K562 (cell line): ENCODE measurements around the gene MACF1. TPM values are rescaled to one million over a fixed set of nuclear protein-coding genes. Genes with fewer than 3 reads are reported as not detected.

ENCODE experiments used
- ATF2 ChIP-seq: sonication (generic); formaldehyde crosslinking; IDR thresholded peaks from 2 replicates; pipeline ENCODE4 v1.8.1; 2022; ENCODE audit warnings: missing genetic modification reagents
- ATF3 ChIP-seq, 2 experiments: fragments of 450-650 bp in 1 of 2; sonication (generic) in 1 of 2; formaldehyde crosslinking in 1 of 2; IDR thresholded peaks in 1 of 2; conservative IDR thresholded peaks in 1 of 2; 2 replicates each; pipeline versions ENCODE4 v1.6.1 to v1.8.1; 2016 to 2023; ENCODE audit warnings: mild to moderate bottlenecking in 2 of 2, moderate library complexity in 2 of 2, inconsistent platforms in 1 of 2, missing genetic modification reagents in 1 of 2
- CBX2 ChIP-seq: fragments of 200-600 bp; sonication (generic); IDR thresholded peaks from one replicate; pipeline ENCODE4 v1.6.1; 2012; ENCODE audit warnings: mild to moderate bottlenecking, low read length, inconsistent platforms; ENCODE audit not compliant: insufficient read depth, poor library complexity, severe bottlenecking
- NFATC3 ChIP-seq: fragments of 450-650 bp; IDR thresholded peaks from 2 replicates; pipeline ENCODE4 v1.6.1; 2017; ENCODE audit warnings: mild to moderate bottlenecking
- SMC3 ChIP-seq: conservative IDR thresholded peaks from 2 replicates; pipeline ENCODE4 v1.6.1; 2011; ENCODE audit warnings: low read depth, low read length, improper control_type of control experiment; ENCODE audit not compliant: insufficient read depth
- TCF7 ChIP-seq: sonication (generic); IDR thresholded peaks from 2 replicates; pipeline ENCODE4 v1.6.1; 2016; ENCODE audit warnings: antibody characterized with exemption, borderline replicate concordance
- TEAD4 ChIP-seq, 2 experiments: sonication (generic) in 1 of 2; formaldehyde crosslinking in 1 of 2; IDR thresholded peaks; 2 replicates each; pipeline versions ENCODE4 v1.6.1 to v1.8.0; 2012 to 2022; ENCODE audit warnings: borderline replicate concordance in 1 of 2, inconsistent platforms in 1 of 2, low read length in 1 of 2, mild to moderate bottlenecking in 1 of 2, missing genetic modification reagents in 1 of 2
- ZBTB11 ChIP-seq, 3 experiments: fragments of 200-800 bp in 1 of 3; fragments of 250-450 bp in 1 of 3; fragments of 450-650 bp in 1 of 3; sonication (Bioruptor Pico) in 1 of 3; sonication (Bioruptor generic) in 1 of 3; formaldehyde crosslinking in 1 of 3; IDR thresholded peaks; 2 replicates each; pipeline versions ENCODE4 v1.6.1 to v1.8.0; 2016 to 2022; ENCODE audit warnings: mild to moderate bottlenecking in 2 of 3, missing genetic modification characterization in 2 of 3, missing compliant biosample characterization in 1 of 3, moderate library complexity in 1 of 3
- ZNF408 ChIP-seq: fragments of 250-450 bp; sonication (Bioruptor Pico); IDR thresholded peaks from 2 replicates; pipeline ENCODE4 v1.4.0; 2020; ENCODE audit warnings: low read depth, mild to moderate bottlenecking, moderate library complexity
- polyA plus RNA-seq, 8 experiments: library from polyadenylated mRNA; depleted of rRNA in 4 of 8; stranded (reverse) in 5 of 8; unstranded in 3 of 8; fragments of >200 nt; fragmentation: Nextera tagmentation in 2 of 8; fragmentation: Illumina TruSeq in 1 of 8; extraction: Ambion mirVana in 2 of 8; extraction: Trizol in 1 of 8; gene quantifications; 2 replicates each; pipeline versions ENCODE4 v1.2.1 to v1.2.3, GENCODE V29; 2011 to 2014; ENCODE audit warnings: inconsistent platforms in 1 of 8, missing spikeins in 1 of 8
- total RNA-seq, 7 experiments: library from RNA; depleted of rRNA in 6 of 7; stranded (reverse); fragments of >200 nt in 6 of 7; fragmentation: Illumina TruSeq in 2 of 7; extraction: Trizol in 2 of 7; gene quantifications; 2 replicates each; pipeline versions ENCODE4 v1.2.1 to v1.2.3, GENCODE V29; 2011 to 2021; ENCODE audit warnings: low replicate concordance in 1 of 7

MACF1 gene
- total and polyA plus RNA-seq, 9 of the 15 experiments (the other 6 are each of a cell fraction or from before 2014, with no cell fraction given) = 13.2 to 232 (median 112) TPM

DNA sequence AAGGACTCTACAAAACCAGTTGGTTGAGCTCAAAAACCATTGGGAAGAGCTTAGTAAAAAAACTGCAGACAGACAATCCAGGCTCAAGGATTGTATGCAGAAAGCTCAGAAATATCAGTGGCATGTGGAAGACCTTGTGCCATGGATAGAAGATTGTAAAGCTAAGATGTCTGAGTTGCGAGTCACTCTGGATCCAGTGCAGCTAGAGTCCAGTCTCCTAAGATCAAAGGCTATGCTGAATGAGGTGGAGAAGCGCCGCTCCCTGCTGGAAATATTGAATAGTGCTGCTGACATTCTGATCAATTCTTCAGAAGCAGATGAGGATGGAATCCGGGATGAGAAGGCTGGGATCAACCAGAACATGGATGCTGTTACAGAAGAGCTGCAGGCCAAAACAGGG is 183.0 kb downstream of the MACF1 start (continued):
- 0 out of 2 replicates have a peak, but pooled peaks have one; percentile 19 for TF ChIP-seq NFATC3
- TF ChIP-seq ATF3 (IDR thresholded peaks at IDR 0.05) = 0 out of 2 replicates have a peak, but pooled peaks have one; percentile 26
- TF ChIP-seq ATF3 (CRISPR knock-in tag; conservative IDR thresholded peaks at IDR 0.05) = no peak
- peak; percentile 93 for TF ChIP-seq TCF7
- TF ChIP-seq TEAD4 (IDR thresholded peaks at IDR 0.05; ENCODE audit: low read length) = peak; percentile 21; the same call in 1 of the 2 replicates
- no peak for TF ChIP-seq TEAD4 (CRISPR knock-in tag; IDR thresholded peaks at IDR 0.05; ENCODE audit: borderline replicate concordance)
- 0 out of 6 replicates have a peak, but pooled peaks of 1 of the 3 experiments have one; percentile 31 for TF ChIP-seq ZBTB11 (CRISPR knock-in tag; IDR thresholded peaks at IDR 0.05)
- no peak for TF ChIP-seq ZNF408
- no peak for TF ChIP-seq ATF2 (CRISPR knock-in tag)
- TF ChIP-seq CBX2 = no peak
- TF ChIP-seq SMC3 = peak; percentile 36; the same call in 1 of the 2 replicates
